ENCODE measurements around the gene FOXP4.

FOXP4 gene

DNA sequence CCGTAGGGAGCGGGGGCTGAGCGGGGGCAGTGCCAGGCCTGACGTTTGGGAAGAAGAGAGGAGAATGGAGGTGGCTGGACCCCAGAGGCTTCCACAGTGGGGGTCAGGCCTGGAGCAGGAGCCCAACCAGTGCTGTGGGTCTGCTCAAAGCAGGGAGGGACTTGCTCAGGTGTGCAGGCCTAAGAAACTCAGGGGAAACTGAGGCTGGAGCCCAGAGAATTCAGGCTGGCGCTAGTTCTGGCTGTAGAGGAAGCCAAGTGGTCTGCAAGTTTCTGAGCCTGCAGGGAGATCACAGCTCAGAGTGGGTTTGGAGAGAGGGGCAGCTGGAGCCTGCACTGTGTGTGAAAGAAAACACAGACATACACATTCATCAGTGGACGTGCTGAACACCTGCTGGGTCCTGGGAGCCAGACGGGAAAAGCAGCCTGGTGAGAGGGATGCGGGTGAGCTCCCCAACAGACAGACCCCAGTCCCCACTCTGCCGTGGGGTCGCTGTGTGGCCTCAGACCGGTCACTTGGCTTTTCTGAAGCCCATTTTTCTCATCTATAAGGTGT lies 17.7 kb upstream of the FOXP4 start:
- Histone ChIP-seq H3K14ac (ENCODE audit: low read length in 2 of 2) (peak overlapping the region in 1 of 2 experiments; percentile 33), H3K4me3 (ENCODE audit: insufficient read depth in 1 of 2, low read depth in 1 of 2, low read length in 2 of 2) (no peak overlapping the region), H2BK15ac (ENCODE audit: low read depth, poor library complexity, severe bottlenecking) (no peak overlapping the region), H3K79me1 (replicated peaks; ENCODE audit: low read length, poor library complexity, severe bottlenecking) (no peaks in the 10 kb centered on the region), H3K9me3 (ENCODE audit: control insufficient read depth, low read length) (no peaks in the 10 kb centered on the region), H3K4me1 (ENCODE audit: control insufficient read depth, insufficient read depth, low read depth, low read length) (peaks cover 17% of the 10 kb centered on the region), H3K27ac (ENCODE audit: low read length, poor library complexity, severe bottlenecking) (no peak overlapping the region), H3K4me2 (ENCODE audit: low read length, poor library complexity, severe bottlenecking) (no peak overlapping the region), H3K9ac (ENCODE audit: low read length) (no peak overlapping the region), H3K18ac (ENCODE audit: low read depth in 1 of 2, low read length in 2 of 2) (peak overlapping the region in 1 of 2 experiments; percentile 37), H4K91ac (ENCODE audit: low read length) (no peak overlapping the region), H3K4ac (ENCODE audit: low read depth in 1 of 2, low read length in 2 of 2) (no peak overlapping the region), H3K36me3 (ENCODE audit: control insufficient read depth in 1 of 2, insufficient read depth in 2 of 2, low read depth in 1 of 2, low read length in 2 of 2) (no peaks in the 10 kb centered on the region), H2BK120ac (ENCODE audit: low read depth, low read length) (peak overlapping the region; percentile 46), H2AFZ (ENCODE audit: low read depth, low read length) (no peak overlapping the region), H2AK5ac (ENCODE audit: low read length, severe bottlenecking) (no peak overlapping the region), H3K27me3 (ENCODE audit: control insufficient read depth in 1 of 2, insufficient read depth in 1 of 2, low read length in 2 of 2) (peaks cover 72 to 85% of the 10 kb centered on the region in 2 experiments), H2BK12ac (ENCODE audit: low read length in 2 of 2) (peak overlapping the region; percentile 35 to 64), H4K8ac (ENCODE audit: low read length) (no peak overlapping the region), H3K23ac (ENCODE audit: low read length in 2 of 2) (no peak overlapping the region), H2BK5ac (ENCODE audit: low read depth, low read length, poor library complexity, severe bottlenecking) (no peak overlapping the region)
- no peak for DNase-seq
- 56% methylated on average over 7 of the region's 11 CpGs for WGBS

DNA sequence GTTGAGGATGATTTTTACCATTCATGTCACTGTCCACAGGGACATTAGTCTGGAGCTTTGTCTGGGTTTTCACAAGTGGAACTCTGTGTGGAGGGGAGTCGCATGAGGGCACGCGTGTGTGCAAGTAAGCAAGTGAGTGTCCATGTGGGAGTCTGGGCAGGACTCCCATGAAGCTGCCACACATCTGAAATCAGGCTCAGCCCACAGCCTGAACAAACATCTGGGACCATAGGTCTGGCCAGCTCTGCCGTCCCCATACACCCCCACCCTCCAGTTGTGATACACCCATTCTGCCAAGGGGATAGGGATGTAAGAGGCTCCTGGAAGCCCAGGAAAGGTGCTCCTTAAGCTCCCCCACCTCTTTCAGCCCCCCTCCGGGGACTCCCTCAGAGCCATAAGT lies 17.1 kb upstream of the FOXP4 start:
- Histone ChIP-seq H2BK15ac (ENCODE audit: low read depth, poor library complexity, severe bottlenecking) (no peak overlapping the region), H4K91ac (ENCODE audit: low read length) (no peak overlapping the region), H3K27me3 (ENCODE audit: control insufficient read depth in 1 of 2, insufficient read depth in 1 of 2, low read length in 2 of 2) (peaks cover 72 to 80% of the 10 kb centered on the region in 2 experiments), H3K4ac (ENCODE audit: low read depth in 1 of 2, low read length in 2 of 2) (no peak overlapping the region), H3K4me1 (ENCODE audit: control insufficient read depth, insufficient read depth, low read depth, low read length) (peaks cover 17% of the 10 kb centered on the region), H3K23ac (ENCODE audit: low read length in 2 of 2) (peak overlapping the region in 1 of 2 experiments; percentile 81), H3K14ac (ENCODE audit: low read length in 2 of 2) (peak overlapping the region in 1 of 2 experiments; percentile 33), H2BK5ac (ENCODE audit: low read depth, low read length, poor library complexity, severe bottlenecking) (no peak overlapping the region), H3K9me3 (ENCODE audit: control insufficient read depth, low read length) (no peaks in the 10 kb centered on the region), H3K4me2 (ENCODE audit: low read length, poor library complexity, severe bottlenecking) (no peak overlapping the region), H2AK5ac (ENCODE audit: low read length, severe bottlenecking) (no peak overlapping the region), H4K8ac (ENCODE audit: low read length) (no peak overlapping the region), H3K4me3 (ENCODE audit: insufficient read depth in 1 of 2, low read depth in 1 of 2, low read length in 2 of 2) (no peak overlapping the region), H2BK12ac (ENCODE audit: low read length in 2 of 2) (peak overlapping the region; percentile 11 to 30), H2AFZ (ENCODE audit: low read depth, low read length) (no peak overlapping the region), H3K9ac (ENCODE audit: low read length) (no peak overlapping the region), H3K27ac (ENCODE audit: low read length, poor library complexity, severe bottlenecking) (no peak overlapping the region), H2BK120ac (ENCODE audit: low read depth, low read length) (no peak overlapping the region), H3K18ac (ENCODE audit: low read depth in 1 of 2, low read length in 2 of 2) (no peak overlapping the region), H3K36me3 (ENCODE audit: control insufficient read depth in 1 of 2, insufficient read depth in 2 of 2, low read depth in 1 of 2, low read length in 2 of 2) (no peaks in the 10 kb centered on the region), H3K79me1 (replicated peaks; ENCODE audit: low read length, poor library complexity, severe bottlenecking) (no peaks in the 10 kb centered on the region)
- no peak for DNase-seq
- WGBS, result 86% methylated on average over 3 of the region's 5 CpGs

DNA sequence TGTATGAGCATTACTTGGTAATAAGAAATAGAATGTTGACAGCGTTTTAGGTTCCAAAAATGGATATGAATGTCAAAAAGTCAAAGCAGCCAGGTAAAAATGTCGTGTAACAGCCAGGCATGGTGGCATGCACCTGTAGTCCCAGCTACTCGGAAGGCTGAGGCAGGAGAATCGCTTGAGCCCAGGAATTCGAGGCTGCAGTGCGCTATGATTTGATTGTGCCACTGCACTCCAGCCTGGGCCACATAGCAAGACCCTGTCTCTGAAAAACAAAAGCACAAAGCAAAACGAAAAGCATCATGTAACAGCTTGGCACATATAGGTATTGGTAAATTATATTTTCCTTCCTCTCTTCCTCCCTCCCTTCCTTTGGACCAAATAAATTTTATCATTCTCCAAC lies 16.2 kb upstream of the FOXP4 start:
- H2AFZ ChIP-seq (ENCODE audit: low read depth, low read length), result no peak overlapping the region
- H3K9me3 ChIP-seq (ENCODE audit: control insufficient read depth, low read length), result no peaks in the 10 kb centered on the region
- H2BK15ac ChIP-seq (ENCODE audit: low read depth, poor library complexity, severe bottlenecking), result no peak overlapping the region
- H2BK12ac ChIP-seq (ENCODE audit: low read length in 2 of 2), result no peak overlapping the region
- H3K4ac ChIP-seq (ENCODE audit: low read depth in 1 of 2, low read length in 2 of 2), result no peak overlapping the region
- H3K79me1 ChIP-seq (replicated peaks; ENCODE audit: low read length, poor library complexity, severe bottlenecking), result no peaks in the 10 kb centered on the region
- H3K4me2 ChIP-seq (ENCODE audit: low read length, poor library complexity, severe bottlenecking), result no peak overlapping the region
- H3K18ac ChIP-seq (ENCODE audit: low read depth in 1 of 2, low read length in 2 of 2), result no peak overlapping the region
- H3K27me3 ChIP-seq (ENCODE audit: control insufficient read depth in 1 of 2, insufficient read depth in 1 of 2, low read length in 2 of 2), result peaks cover 71 to 80% of the 10 kb centered on the region in 2 experiments
- H2BK120ac ChIP-seq (ENCODE audit: low read depth, low read length), result no peak overlapping the region
- no peak overlapping the region for H3K27ac ChIP-seq (ENCODE audit: low read length, poor library complexity, severe bottlenecking)
- no peak overlapping the region for H2BK5ac ChIP-seq (ENCODE audit: low read depth, low read length, poor library complexity, severe bottlenecking)
- H3K14ac ChIP-seq (ENCODE audit: low read length in 2 of 2), result no peak overlapping the region
- H4K91ac ChIP-seq (ENCODE audit: low read length), result no peak overlapping the region
- no peak overlapping the region for H3K23ac ChIP-seq (ENCODE audit: low read length in 2 of 2)
- 73% methylated on average over 7 of the region's 7 CpGs for WGBS
- H2AK5ac ChIP-seq (ENCODE audit: low read length, severe bottlenecking), result no peak overlapping the region
- no peak overlapping the region for H3K4me3 ChIP-seq (ENCODE audit: insufficient read depth in 1 of 2, low read depth in 1 of 2, low read length in 2 of 2)
- H3K36me3 ChIP-seq (ENCODE audit: control insufficient read depth in 1 of 2, insufficient read depth in 2 of 2, low read depth in 1 of 2, low read length in 2 of 2), result no peaks in the 10 kb centered on the region
- no peak overlapping the region for H3K9ac ChIP-seq (ENCODE audit: low read length)
- no peak overlapping the region for H4K8ac ChIP-seq (ENCODE audit: low read length)
- DNase-seq, result no peak
- H3K4me1 ChIP-seq (ENCODE audit: control insufficient read depth, insufficient read depth, low read depth, low read length), result peaks cover 17% of the 10 kb centered on the region

DNA sequence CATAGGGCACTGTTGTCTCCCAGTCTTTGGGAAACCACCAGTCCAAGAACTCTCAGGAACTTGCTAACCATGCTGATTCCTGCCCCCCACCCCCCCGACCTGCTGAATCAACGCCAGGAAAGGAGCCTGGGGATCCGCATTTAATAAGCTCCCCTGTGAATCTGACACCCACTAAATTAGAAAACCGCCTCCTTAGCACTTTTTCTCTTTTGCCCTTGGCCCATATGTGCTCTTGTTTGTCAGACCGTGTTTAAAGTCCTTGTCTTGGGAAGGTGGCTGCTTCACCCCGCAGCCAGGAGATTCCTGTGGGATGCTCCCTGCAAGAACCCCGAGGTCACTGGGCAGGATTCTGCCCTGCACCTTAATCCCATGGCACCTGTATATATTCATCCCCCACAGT lies 15.7 kb upstream of the FOXP4 start:
- H3K4me2 ChIP-seq (ENCODE audit: low read length, poor library complexity, severe bottlenecking), result no peak overlapping the region
- H3K18ac ChIP-seq (ENCODE audit: low read depth in 1 of 2, low read length in 2 of 2), result no peak overlapping the region
- peaks cover 69 to 80% of the 10 kb centered on the region in 2 experiments for H3K27me3 ChIP-seq (ENCODE audit: control insufficient read depth in 1 of 2, insufficient read depth in 1 of 2, low read length in 2 of 2)
- H3K23ac ChIP-seq (ENCODE audit: low read length in 2 of 2), result no peak overlapping the region
- H2AK5ac ChIP-seq (ENCODE audit: low read length, severe bottlenecking), result no peak overlapping the region
- H3K4ac ChIP-seq (ENCODE audit: low read depth in 1 of 2, low read length in 2 of 2), result no peak overlapping the region
- H4K8ac ChIP-seq (ENCODE audit: low read length), result no peak overlapping the region
- peaks cover 17% of the 10 kb centered on the region for H3K4me1 ChIP-seq (ENCODE audit: control insufficient read depth, insufficient read depth, low read depth, low read length)
- DNase-seq, result no peak
- H2AFZ ChIP-seq (ENCODE audit: low read depth, low read length), result no peak overlapping the region
- no peak overlapping the region for H3K9ac ChIP-seq (ENCODE audit: low read length)
- no peak overlapping the region for H3K27ac ChIP-seq (ENCODE audit: low read length, poor library complexity, severe bottlenecking)
- no peak overlapping the region for H2BK120ac ChIP-seq (ENCODE audit: low read depth, low read length)
- no peaks in the 10 kb centered on the region for H3K36me3 ChIP-seq (ENCODE audit: control insufficient read depth in 1 of 2, insufficient read depth in 2 of 2, low read depth in 1 of 2, low read length in 2 of 2)
- H2BK12ac ChIP-seq (ENCODE audit: low read length in 2 of 2), result no peak overlapping the region
- no peak overlapping the region for H2BK5ac ChIP-seq (ENCODE audit: low read depth, low read length, poor library complexity, severe bottlenecking)
- H3K4me3 ChIP-seq (ENCODE audit: insufficient read depth in 1 of 2, low read depth in 1 of 2, low read length in 2 of 2), result no peak overlapping the region
- no peaks in the 10 kb centered on the region for H3K9me3 ChIP-seq (ENCODE audit: control insufficient read depth, low read length)
- 68% methylated on average over 7 of the region's 7 CpGs for WGBS
- H4K91ac ChIP-seq (ENCODE audit: low read length), result no peak overlapping the region
- H2BK15ac ChIP-seq (ENCODE audit: low read depth, poor library complexity, severe bottlenecking), result no peak overlapping the region
- no peak overlapping the region for H3K14ac ChIP-seq (ENCODE audit: low read length in 2 of 2)
- H3K79me1 ChIP-seq (replicated peaks; ENCODE audit: low read length, poor library complexity, severe bottlenecking), result no peaks in the 10 kb centered on the region

Measured in mesenchymal stem cell (in vitro differentiated cells and primary cell).